Prostate gland (tissue), 2 donors: ENCODE measurements around the gene PPP1R10.

Source experiments
- POLR2A ChIP-seq: fragments of 450-650 bp; IDR thresholded peaks from one replicate; pipeline ENCODE4 v1.6.1; 2016; ENCODE audit warnings: antibody characterized with exemption, mild to moderate bottlenecking
- POLR2AphosphoS5 ChIP-seq: sonication (generic); formaldehyde crosslinking; IDR thresholded peaks from one replicate; pipeline ENCODE4 v1.6.1; 2017; ENCODE audit warnings: antibody characterized with exemption
- TF ChIP-seq, protein P1 (sequence below), 4 experiments: fragments of 200-600 bp in 2 of 4; fragments of 450-650 bp in 2 of 4; sonication (generic) in 2 of 4; IDR thresholded peaks; 1 replicate in 3 of 4; 2 replicates in 1 of 4; pipeline ENCODE4 v1.5.1; 2016 to 2019; ENCODE audit warnings: antibody characterized with exemption in 4 of 4, mild to moderate bottlenecking in 2 of 4, moderate library complexity in 2 of 4

DNA sequence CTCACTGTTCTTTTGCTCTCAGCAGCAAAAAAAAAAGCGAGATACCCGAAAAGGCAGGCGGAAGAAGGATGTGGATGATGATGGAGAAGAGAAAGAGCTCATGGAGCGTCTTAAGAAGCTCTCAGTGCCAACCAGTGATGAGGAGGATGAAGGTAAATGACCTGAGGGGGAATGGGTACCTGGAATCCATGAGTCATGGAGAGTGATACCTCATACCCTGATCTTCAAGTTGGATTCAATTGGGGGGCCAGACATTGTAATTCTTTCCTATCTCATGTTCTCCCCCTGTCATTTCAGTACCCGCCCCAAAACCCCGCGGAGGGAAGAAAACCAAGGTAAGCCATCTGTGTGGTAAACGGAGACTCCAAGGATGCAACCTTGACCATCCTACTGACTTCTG lies 39.0 kb downstream of the PPP1R10 start:
- TF ChIP-seq, protein P1, sequence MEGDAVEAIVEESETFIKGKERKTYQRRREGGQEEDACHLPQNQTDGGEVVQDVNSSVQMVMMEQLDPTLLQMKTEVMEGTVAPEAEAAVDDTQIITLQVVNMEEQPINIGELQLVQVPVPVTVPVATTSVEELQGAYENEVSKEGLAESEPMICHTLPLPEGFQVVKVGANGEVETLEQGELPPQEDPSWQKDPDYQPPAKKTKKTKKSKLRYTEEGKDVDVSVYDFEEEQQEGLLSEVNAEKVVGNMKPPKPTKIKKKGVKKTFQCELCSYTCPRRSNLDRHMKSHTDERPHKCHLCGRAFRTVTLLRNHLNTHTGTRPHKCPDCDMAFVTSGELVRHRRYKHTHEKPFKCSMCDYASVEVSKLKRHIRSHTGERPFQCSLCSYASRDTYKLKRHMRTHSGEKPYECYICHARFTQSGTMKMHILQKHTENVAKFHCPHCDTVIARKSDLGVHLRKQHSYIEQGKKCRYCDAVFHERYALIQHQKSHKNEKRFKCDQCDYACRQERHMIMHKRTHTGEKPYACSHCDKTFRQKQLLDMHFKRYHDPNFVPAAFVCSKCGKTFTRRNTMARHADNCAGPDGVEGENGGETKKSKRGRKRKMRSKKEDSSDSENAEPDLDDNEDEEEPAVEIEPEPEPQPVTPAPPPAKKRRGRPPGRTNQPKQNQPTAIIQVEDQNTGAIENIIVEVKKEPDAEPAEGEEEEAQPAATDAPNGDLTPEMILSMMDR (IDR thresholded peaks at IDR 0.05), result no peak
- TF ChIP-seq POLR2A (no peak), POLR2AphosphoS5 (no peak)
